GM10266 (cell line): ENCODE data around the gene HNRNPC.

Experiments
- DNase-seq: peaks from one replicate; pipeline ENCODE4 v3.0.0; 2012; ENCODE audit errors: extremely low spot score
- CTCF ChIP-seq: IDR thresholded peaks from 2 replicates; pipeline ENCODE4 v1.5.1; 2012; ENCODE audit warnings: mild to moderate bottlenecking, low read depth; ENCODE audit not compliant: control insufficient read depth, insufficient read depth; ENCODE audit errors: missing control alignments

The HNRNPC gene

GRCh38 chr14:21240417-21240816, 28.8 kb downstream of the HNRNPC start:
- DNase-seq: no peak
- no peak for TF ChIP-seq CTCF

- no peak for TF ChIP-seq CTCF
- DNase-seq: no peak
Measured at GRCh38 chr14:21238823-21239518, 30.3 kb downstream of the HNRNPC start.

- no peak for DNase-seq
- TF ChIP-seq CTCF: no peak
Measured at GRCh38 chr14:21236948-21237797, 32.1 kb downstream of the HNRNPC start.

- no peak for DNase-seq
Measured at GRCh38 chr14:21234112-21234511, 35.1 kb downstream of the HNRNPC start.

GRCh38 chr14:21233457-21234076, 35.7 kb downstream of the HNRNPC start:
- no peak for TF ChIP-seq CTCF
- no peak for DNase-seq

More at GRCh38 chr14:21234112-21234511, 35.1 kb downstream of the HNRNPC start:
- no peak for TF ChIP-seq CTCF

- no peak for DNase-seq
- TF ChIP-seq CTCF: no peak
Measured at GRCh38 chr14:21231020-21231652, 38.1 kb downstream of the HNRNPC start.
